WTC11 (cell line): Measurements from ENCODE around the gene CA10. TPM values are rescaled to one million over a fixed set of nuclear protein-coding genes. Genes with fewer than 3 reads are reported as not detected.

Experiments used
- ATAC-seq: fragments of 200-7000 bp; cut with Tn5 transposase; 2 replicates; pipeline ENCODE4 v1.10.0; 2021; ENCODE audit warnings: mild to moderate bottlenecking, moderate library complexity
- CTCF ChIA-PET: fragments of 300-600 bp; sonication (Branson Sonifier 250); formaldehyde crosslinking; loops from one replicate; lab custom pipeline; 2021; ENCODE audit warnings: antibody characterized with exemption; lab: Charles Lee
- POLR2A ChIA-PET: fragments of 350-600 bp; sonication (Branson Sonifier 250); formaldehyde crosslinking; loops from one replicate; lab custom pipeline; 2021; ENCODE audit warnings: antibody characterized with exemption; lab: Charles Lee
- DNase-seq: peaks from one replicate; pipeline ENCODE4 v3.0.0; 2021; ENCODE audit warnings: low spot score
- H3K27ac Mint-ChIP-seq: 2 replicates; pipeline ENCODE4 v1.8.0; 2021; ENCODE audit warnings: mixed read lengths
- H3K27me3 Mint-ChIP-seq: 2 replicates; pipeline ENCODE4 v1.8.0; 2021; ENCODE audit warnings: low read depth, mild to moderate bottlenecking, moderate library complexity, mixed read lengths
- H3K36me3 Mint-ChIP-seq: 2 replicates; pipeline ENCODE4 v1.8.0; 2021; ENCODE audit warnings: mixed read lengths
- H3K4me1 Mint-ChIP-seq: 2 replicates; pipeline ENCODE4 v1.8.0; 2022; ENCODE audit warnings: mixed read lengths
- H3K4me3 Mint-ChIP-seq: 2 replicates; pipeline ENCODE4 v1.8.0; 2021; ENCODE audit warnings: mild to moderate bottlenecking, moderate library complexity, mixed read lengths
- H3K9me3 Mint-ChIP-seq: 2 replicates; pipeline ENCODE4 v1.8.0; 2021; ENCODE audit warnings: mixed read lengths
- ATF1 ChIP-seq: sonication (generic); formaldehyde crosslinking; IDR thresholded peaks from 2 replicates; pipeline ENCODE4 v1.8.1; 2023; ENCODE audit warnings: mild to moderate bottlenecking, moderate library complexity, missing genetic modification reagents
- CBFB ChIP-seq: sonication (generic); formaldehyde crosslinking; IDR thresholded peaks from 2 replicates; pipeline ENCODE4 v1.8.1; 2022; ENCODE audit warnings: mild to moderate bottlenecking, low read depth, missing genetic modification reagents
- CREM ChIP-seq: sonication (generic); formaldehyde crosslinking; IDR thresholded peaks from 2 replicates; pipeline ENCODE4 v1.8.1; 2022; ENCODE audit warnings: mild to moderate bottlenecking, missing genetic modification reagents, moderate library complexity
- ELF4 ChIP-seq: sonication (generic); formaldehyde crosslinking; IDR thresholded peaks from 2 replicates; pipeline ENCODE4 v1.8.1; 2022; ENCODE audit warnings: low read depth, mild to moderate bottlenecking, moderate library complexity, missing genetic modification reagents
- EMX1 ChIP-seq: fragments of 250-450 bp; sonication (Bioruptor Pico); IDR thresholded peaks from 2 replicates; pipeline ENCODE4 v1.8.0; 2021; ENCODE audit warnings: mild to moderate bottlenecking
- KAT7 ChIP-seq: sonication (generic); formaldehyde crosslinking; IDR thresholded peaks from 2 replicates; pipeline ENCODE4 v1.8.1; 2023; ENCODE audit warnings: missing genetic modification reagents, mild to moderate bottlenecking, borderline replicate concordance
- MXD4 ChIP-seq: fragments of 250-450 bp; sonication (Bioruptor Pico); IDR thresholded peaks from 2 replicates; pipeline ENCODE4 v1.8.0; 2021; ENCODE audit warnings: mild to moderate bottlenecking, moderate library complexity, borderline replicate concordance
- MYBL2 ChIP-seq: sonication (generic); formaldehyde crosslinking; IDR thresholded peaks from 2 replicates; pipeline ENCODE4 v1.8.1; 2023; ENCODE audit warnings: mild to moderate bottlenecking, moderate library complexity, missing genetic modification reagents
- NFYB ChIP-seq: sonication (generic); formaldehyde crosslinking; conservative IDR thresholded peaks from 2 replicates; pipeline ENCODE4 v1.8.0; 2022; ENCODE audit warnings: low read depth, missing genetic modification reagents
- NR2C2 ChIP-seq: sonication (generic); formaldehyde crosslinking; IDR thresholded peaks from 2 replicates; pipeline ENCODE4 v1.8.0; 2022; ENCODE audit warnings: mild to moderate bottlenecking, missing genetic modification reagents
- SMAD3 ChIP-seq: sonication (generic); formaldehyde crosslinking; IDR thresholded peaks from 2 replicates; pipeline ENCODE4 v1.8.0; 2022; ENCODE audit warnings: missing genetic modification reagents, mild to moderate bottlenecking, borderline replicate concordance
- SOX15 ChIP-seq: fragments of 250-450 bp; sonication (Bioruptor Pico); IDR thresholded peaks from 2 replicates; pipeline ENCODE4 v1.9.0; 2021; ENCODE audit warnings: mild to moderate bottlenecking
- TCF7 ChIP-seq: sonication (generic); formaldehyde crosslinking; IDR thresholded peaks from 2 replicates; pipeline ENCODE4 v1.8.0; 2022; ENCODE audit warnings: mild to moderate bottlenecking, low read depth, missing genetic modification reagents, moderate library complexity
- total RNA-seq: library from RNA; stranded (reverse); gene quantifications from 3 replicates; pipeline ENCODE4 v1.2.3, GENCODE V29; 2021
- TF ChIP-seq, protein P1 (sequence below): sonication (generic); formaldehyde crosslinking; conservative IDR thresholded peaks from 2 replicates; pipeline ENCODE4 v1.8.1; 2022; ENCODE audit warnings: mild to moderate bottlenecking, missing genetic modification reagents
- TF ChIP-seq, protein P2 (sequence below): sonication (generic); formaldehyde crosslinking; IDR thresholded peaks from 2 replicates; pipeline ENCODE4 v1.8.1; 2023; ENCODE audit warnings: mild to moderate bottlenecking, missing genetic modification reagents, moderate library complexity
- TF ChIP-seq, protein P3 (sequence below): sonication (generic); formaldehyde crosslinking; IDR thresholded peaks from 2 replicates; pipeline ENCODE4 v1.8.1; 2023; ENCODE audit warnings: mild to moderate bottlenecking, missing genetic modification reagents, borderline replicate concordance
- TF ChIP-seq, protein P4 (sequence below): fragments of 250-450 bp; sonication (Bioruptor Pico); IDR thresholded peaks from 2 replicates; pipeline ENCODE4 v1.9.0; 2021; ENCODE audit warnings: mild to moderate bottlenecking, borderline replicate concordance
- TF ChIP-seq, protein P5 (sequence below): fragments of 250-450 bp; sonication (Bioruptor Pico); IDR thresholded peaks from 2 replicates; pipeline ENCODE4 v2.1.2; 2022; ENCODE audit warnings: mild to moderate bottlenecking, moderate library complexity
- TF ChIP-seq, protein P6 (sequence below): sonication (generic); formaldehyde crosslinking; IDR thresholded peaks from 2 replicates; pipeline ENCODE4 v1.8.0; 2023; ENCODE audit warnings: mild to moderate bottlenecking, missing genetic modification reagents

Gene CA10
- total RNA-seq, 1 experiment from 2014 or later, result 0.90 TPM

DNA sequence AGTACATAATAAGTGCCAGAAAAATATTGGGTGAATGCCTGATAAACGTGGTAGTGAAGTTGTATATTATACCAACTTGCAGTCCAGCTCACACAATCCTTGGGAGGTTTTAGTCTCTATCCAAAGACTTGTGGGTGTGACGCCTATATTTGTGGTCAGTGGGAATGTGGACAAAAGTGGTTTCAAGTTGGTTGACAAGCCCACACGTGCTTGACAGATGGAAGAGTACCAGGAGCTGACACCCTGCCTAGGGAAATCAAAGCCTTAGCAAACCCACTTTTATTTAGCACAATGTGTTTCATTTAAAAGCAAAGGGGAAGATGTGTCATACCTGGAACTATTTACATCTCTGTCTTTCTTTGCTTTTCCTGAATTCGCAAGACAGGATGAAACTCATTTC lies 79.0 kb downstream of the CA10 start (continued):
- no peak for TF ChIP-seq EMX1 (CRISPR knock-in tag)
- TF ChIP-seq ATF1, result no peak

DNA sequence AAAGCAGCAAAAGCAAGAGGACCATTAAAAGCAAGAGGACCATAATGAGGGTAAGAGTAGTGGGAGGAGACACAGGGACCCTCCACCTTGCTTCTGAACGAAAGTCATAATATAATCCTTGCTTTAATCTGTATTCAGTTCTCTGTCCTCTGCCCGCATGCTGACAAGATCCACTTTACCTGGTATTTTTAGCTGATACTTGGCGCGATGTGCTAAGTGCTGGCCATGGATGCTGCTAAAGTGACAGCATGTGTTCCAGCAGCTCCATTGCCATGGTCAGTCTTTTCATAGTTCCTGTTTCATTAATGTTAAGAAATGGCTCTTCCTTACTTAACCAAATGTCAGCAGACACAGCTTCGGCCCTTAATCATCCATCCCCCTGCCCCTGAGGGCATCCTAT lies 86.8 kb downstream of the CA10 start:
- Mint-ChIP-seq H3K27me3 (peaks cover 3% of the 10 kb centered on the region), H3K4me1 (no peaks in the 10 kb centered on the region), H3K36me3 (peaks cover 55% of the 10 kb centered on the region), H3K4me3 (no peak overlapping the region), H3K27ac (no peak overlapping the region), H3K9me3 (peaks cover 76% of the 10 kb centered on the region)
- ATAC-seq, result no peak
- TF ChIP-seq, protein P1, sequence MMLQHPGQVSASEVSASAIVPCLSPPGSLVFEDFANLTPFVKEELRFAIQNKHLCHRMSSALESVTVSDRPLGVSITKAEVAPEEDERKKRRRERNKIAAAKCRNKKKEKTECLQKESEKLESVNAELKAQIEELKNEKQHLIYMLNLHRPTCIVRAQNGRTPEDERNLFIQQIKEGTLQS, result no peak
- TF ChIP-seq, protein P2, sequence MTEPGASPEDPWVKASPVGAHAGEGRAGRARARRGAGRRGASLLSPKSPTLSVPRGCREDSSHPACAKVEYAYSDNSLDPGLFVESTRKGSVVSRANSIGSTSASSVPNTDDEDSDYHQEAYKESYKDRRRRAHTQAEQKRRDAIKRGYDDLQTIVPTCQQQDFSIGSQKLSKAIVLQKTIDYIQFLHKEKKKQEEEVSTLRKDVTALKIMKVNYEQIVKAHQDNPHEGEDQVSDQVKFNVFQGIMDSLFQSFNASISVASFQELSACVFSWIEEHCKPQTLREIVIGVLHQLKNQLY (CRISPR knock-in tag), result no peak
- no peak for TF ChIP-seq KAT7
- TF ChIP-seq TCF7 (CRISPR knock-in tag), result no peak
- TF ChIP-seq CBFB, result no peak
- TF ChIP-seq NR2C2 (CRISPR knock-in tag), result no peak
- TF ChIP-seq NFYB (CRISPR knock-in tag), result no peak
- TF ChIP-seq, protein P3, sequence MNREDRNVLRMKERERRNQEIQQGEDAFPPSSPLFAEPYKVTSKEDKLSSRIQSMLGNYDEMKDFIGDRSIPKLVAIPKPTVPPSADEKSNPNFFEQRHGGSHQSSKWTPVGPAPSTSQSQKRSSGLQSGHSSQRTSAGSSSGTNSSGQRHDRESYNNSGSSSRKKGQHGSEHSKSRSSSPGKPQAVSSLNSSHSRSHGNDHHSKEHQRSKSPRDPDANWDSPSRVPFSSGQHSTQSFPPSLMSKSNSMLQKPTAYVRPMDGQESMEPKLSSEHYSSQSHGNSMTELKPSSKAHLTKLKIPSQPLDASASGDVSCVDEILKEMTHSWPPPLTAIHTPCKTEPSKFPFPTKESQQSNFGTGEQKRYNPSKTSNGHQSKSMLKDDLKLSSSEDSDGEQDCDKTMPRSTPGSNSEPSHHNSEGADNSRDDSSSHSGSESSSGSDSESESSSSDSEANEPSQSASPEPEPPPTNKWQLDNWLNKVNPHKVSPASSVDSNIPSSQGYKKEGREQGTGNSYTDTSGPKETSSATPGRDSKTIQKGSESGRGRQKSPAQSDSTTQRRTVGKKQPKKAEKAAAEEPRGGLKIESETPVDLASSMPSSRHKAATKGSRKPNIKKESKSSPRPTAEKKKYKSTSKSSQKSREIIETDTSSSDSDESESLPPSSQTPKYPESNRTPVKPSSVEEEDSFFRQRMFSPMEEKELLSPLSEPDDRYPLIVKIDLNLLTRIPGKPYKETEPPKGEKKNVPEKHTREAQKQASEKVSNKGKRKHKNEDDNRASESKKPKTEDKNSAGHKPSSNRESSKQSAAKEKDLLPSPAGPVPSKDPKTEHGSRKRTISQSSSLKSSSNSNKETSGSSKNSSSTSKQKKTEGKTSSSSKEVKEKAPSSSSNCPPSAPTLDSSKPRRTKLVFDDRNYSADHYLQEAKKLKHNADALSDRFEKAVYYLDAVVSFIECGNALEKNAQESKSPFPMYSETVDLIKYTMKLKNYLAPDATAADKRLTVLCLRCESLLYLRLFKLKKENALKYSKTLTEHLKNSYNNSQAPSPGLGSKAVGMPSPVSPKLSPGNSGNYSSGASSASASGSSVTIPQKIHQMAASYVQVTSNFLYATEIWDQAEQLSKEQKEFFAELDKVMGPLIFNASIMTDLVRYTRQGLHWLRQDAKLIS (CRISPR knock-in tag), result no peak
- TF ChIP-seq, protein P4, sequence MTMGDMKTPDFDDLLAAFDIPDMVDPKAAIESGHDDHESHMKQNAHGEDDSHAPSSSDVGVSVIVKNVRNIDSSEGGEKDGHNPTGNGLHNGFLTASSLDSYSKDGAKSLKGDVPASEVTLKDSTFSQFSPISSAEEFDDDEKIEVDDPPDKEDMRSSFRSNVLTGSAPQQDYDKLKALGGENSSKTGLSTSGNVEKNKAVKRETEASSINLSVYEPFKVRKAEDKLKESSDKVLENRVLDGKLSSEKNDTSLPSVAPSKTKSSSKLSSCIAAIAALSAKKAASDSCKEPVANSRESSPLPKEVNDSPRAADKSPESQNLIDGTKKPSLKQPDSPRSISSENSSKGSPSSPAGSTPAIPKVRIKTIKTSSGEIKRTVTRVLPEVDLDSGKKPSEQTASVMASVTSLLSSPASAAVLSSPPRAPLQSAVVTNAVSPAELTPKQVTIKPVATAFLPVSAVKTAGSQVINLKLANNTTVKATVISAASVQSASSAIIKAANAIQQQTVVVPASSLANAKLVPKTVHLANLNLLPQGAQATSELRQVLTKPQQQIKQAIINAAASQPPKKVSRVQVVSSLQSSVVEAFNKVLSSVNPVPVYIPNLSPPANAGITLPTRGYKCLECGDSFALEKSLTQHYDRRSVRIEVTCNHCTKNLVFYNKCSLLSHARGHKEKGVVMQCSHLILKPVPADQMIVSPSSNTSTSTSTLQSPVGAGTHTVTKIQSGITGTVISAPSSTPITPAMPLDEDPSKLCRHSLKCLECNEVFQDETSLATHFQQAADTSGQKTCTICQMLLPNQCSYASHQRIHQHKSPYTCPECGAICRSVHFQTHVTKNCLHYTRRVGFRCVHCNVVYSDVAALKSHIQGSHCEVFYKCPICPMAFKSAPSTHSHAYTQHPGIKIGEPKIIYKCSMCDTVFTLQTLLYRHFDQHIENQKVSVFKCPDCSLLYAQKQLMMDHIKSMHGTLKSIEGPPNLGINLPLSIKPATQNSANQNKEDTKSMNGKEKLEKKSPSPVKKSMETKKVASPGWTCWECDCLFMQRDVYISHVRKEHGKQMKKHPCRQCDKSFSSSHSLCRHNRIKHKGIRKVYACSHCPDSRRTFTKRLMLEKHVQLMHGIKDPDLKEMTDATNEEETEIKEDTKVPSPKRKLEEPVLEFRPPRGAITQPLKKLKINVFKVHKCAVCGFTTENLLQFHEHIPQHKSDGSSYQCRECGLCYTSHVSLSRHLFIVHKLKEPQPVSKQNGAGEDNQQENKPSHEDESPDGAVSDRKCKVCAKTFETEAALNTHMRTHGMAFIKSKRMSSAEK, result no peak
- TF ChIP-seq, protein P5, sequence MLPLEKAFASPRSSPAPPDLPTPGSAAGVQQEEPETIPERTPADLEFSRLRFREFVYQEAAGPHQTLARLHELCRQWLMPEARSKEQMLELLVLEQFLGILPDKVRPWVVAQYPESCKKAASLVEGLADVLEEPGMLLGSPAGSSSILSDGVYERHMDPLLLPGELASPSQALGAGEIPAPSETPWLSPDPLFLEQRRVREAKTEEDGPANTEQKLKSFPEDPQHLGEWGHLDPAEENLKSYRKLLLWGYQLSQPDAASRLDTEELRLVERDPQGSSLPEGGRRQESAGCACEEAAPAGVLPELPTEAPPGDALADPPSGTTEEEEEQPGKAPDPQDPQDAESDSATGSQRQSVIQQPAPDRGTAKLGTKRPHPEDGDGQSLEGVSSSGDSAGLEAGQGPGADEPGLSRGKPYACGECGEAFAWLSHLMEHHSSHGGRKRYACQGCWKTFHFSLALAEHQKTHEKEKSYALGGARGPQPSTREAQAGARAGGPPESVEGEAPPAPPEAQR (CRISPR knock-in tag), result no peak
- no peak for TF ChIP-seq CREM (CRISPR knock-in tag)
- no peak for TF ChIP-seq SOX15 (CRISPR knock-in tag)
- no peak for TF ChIP-seq MXD4 (CRISPR knock-in tag)
- TF ChIP-seq SMAD3 (CRISPR knock-in tag), result no peak
- TF ChIP-seq ELF4 (CRISPR knock-in tag), result no peak
- TF ChIP-seq MYBL2, result no peak
- TF ChIP-seq, protein P6, sequence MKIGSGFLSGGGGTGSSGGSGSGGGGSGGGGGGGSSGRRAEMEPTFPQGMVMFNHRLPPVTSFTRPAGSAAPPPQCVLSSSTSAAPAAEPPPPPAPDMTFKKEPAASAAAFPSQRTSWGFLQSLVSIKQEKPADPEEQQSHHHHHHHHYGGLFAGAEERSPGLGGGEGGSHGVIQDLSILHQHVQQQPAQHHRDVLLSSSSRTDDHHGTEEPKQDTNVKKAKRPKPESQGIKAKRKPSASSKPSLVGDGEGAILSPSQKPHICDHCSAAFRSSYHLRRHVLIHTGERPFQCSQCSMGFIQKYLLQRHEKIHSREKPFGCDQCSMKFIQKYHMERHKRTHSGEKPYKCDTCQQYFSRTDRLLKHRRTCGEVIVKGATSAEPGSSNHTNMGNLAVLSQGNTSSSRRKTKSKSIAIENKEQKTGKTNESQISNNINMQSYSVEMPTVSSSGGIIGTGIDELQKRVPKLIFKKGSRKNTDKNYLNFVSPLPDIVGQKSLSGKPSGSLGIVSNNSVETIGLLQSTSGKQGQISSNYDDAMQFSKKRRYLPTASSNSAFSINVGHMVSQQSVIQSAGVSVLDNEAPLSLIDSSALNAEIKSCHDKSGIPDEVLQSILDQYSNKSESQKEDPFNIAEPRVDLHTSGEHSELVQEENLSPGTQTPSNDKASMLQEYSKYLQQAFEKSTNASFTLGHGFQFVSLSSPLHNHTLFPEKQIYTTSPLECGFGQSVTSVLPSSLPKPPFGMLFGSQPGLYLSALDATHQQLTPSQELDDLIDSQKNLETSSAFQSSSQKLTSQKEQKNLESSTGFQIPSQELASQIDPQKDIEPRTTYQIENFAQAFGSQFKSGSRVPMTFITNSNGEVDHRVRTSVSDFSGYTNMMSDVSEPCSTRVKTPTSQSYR (CRISPR knock-in tag), result no peak
- no peak for DNase-seq
- ChIA-PET CTCF (no interaction called here), POLR2A (no interaction called here)
